Left lung (tissue), 10 donors: ENCODE results near the gene HOXA9. TPM values are rescaled to one million over a fixed set of nuclear protein-coding genes. Genes with fewer than 3 reads are reported as not detected.
A peak's percentile ranks its signal among the peaks of the same experiment; 100 is the strongest.

Source experiments
- ATAC-seq: fragments of 200-7000 bp; cut with Tn5 transposase; one replicate; pipeline ENCODE4 v1.9.1; 2020; ENCODE audit warnings: moderate library complexity
- DNase-seq, 4 donors: peaks; one replicate each; pipeline ENCODE4 v3.0.0-alpha.2; 2013 to 2020
- H3K27ac ChIP-seq, 2 donors: fragments of 200-600 bp; sonication (generic) in 1 of 2; one replicate each; pipeline versions ENCODE4 v1.5.0 to v1.8.0; 2020 to 2021
- H3K27me3 ChIP-seq, 2 donors: fragments of 200-600 bp; sonication (generic) in 1 of 2; one replicate each; pipeline versions ENCODE4 v1.5.0 to v1.8.0; 2020 to 2021
- H3K36me3 ChIP-seq, 2 donors: fragments of 200-600 bp; sonication (generic) in 1 of 2; one replicate each; pipeline versions ENCODE4 v1.5.0 to v1.8.0; 2020 to 2021
- H3K4me1 ChIP-seq, 2 donors: fragments of 200-600 bp; one replicate each; pipeline ENCODE4 v1.8.0; 2021
- H3K4me3 ChIP-seq, 2 donors: fragments of 200-600 bp; sonication (generic) in 1 of 2; one replicate each; pipeline versions ENCODE4 v1.5.0 to v1.8.0; 2020 to 2021; ENCODE audit warnings: mild to moderate bottlenecking in 1 of 2
- H3K9me3 ChIP-seq, 2 donors: fragments of 200-600 bp; sonication (generic) in 1 of 2; one replicate each; pipeline versions ENCODE4 v1.5.0 to v1.8.0; 2020 to 2021
- intact Hi-C, 2 donors: fragments of 100-400 bp; cut with DNase I; formaldehyde crosslinking; loops; one replicate each; pipeline versions ENCODE4 v1.11.2 to v1.14.2; 2022
- polyA plus RNA-seq, 6 donors: library from polyadenylated mRNA; unstranded; fragments of 120-200 nt; gene quantifications; one replicate each; pipeline ENCODE4 v1.2.1, GENCODE V29; 2013; ENCODE audit not compliant: insufficient read length in 6 of 6
- total RNA-seq, 2 donors: library from RNA; stranded (reverse); fragmentation: NEBNext Ultra II Directional; extraction: Animal tissue kit (Norgen Biotek cat#: 25700); gene quantifications; one replicate each; pipeline ENCODE4 v1.2.1, GENCODE V29; 2021
- TF ChIP-seq, protein P1 (sequence below), 2 donors: fragments of 200-600 bp; sonication (generic) in 1 of 2; IDR thresholded peaks; one replicate each; pipeline versions ENCODE4 v1.5.0 to v1.8.0; 2021; ENCODE audit warnings: antibody characterized with exemption in 2 of 2
- donor health status: DM: no; HTN: yes; CAD: no.
- donor health status: DM: no; HTN: no; CAD: no.

The HOXA9 gene
- total and polyA plus RNA-seq, 8 donors, result 0.38 to 1.4 (median 0.57) TPM

DNA sequence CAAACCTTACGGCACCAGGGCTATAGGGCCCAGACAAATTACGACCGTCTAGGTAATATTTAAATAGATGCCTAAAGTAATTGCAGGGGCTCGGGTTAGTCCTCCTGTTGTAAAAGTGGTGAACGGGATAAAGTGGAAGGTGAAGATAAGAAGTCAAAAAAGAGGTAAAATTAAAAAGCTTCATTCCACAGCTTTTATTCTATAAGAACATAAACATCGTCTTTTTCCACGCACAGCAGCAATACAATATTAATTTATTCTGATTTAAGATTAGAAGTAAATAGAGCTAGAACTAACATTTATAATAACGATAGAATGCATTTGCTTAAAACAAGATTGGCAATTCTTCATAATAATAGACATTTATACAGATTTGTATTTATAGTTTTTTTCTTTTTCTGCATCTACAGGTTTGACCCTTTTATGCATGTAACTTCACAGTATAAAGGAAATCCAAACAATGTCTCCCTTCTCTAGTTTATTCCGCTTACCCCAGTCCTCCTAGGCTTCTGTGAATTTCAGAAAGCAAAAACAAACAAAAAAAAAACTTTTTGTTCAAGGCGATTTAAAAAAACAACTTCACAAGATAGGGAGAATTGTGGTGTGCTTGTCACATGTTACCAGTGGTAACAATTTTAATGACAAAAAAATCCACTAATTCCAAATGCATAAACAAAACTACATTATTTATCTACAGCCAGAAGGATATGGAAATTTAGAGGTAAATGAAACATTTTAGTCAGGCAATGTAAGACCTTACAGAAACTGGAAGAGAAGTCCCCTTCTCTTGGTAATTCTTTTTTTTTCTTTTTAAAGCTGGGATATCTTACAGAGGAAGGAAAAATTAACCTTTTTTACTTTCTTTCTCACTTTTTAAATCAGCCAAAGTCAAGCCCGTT lies 5.3 kb upstream of the HOXA9 start:
- intact Hi-C loops, result no loop called here

DNA sequence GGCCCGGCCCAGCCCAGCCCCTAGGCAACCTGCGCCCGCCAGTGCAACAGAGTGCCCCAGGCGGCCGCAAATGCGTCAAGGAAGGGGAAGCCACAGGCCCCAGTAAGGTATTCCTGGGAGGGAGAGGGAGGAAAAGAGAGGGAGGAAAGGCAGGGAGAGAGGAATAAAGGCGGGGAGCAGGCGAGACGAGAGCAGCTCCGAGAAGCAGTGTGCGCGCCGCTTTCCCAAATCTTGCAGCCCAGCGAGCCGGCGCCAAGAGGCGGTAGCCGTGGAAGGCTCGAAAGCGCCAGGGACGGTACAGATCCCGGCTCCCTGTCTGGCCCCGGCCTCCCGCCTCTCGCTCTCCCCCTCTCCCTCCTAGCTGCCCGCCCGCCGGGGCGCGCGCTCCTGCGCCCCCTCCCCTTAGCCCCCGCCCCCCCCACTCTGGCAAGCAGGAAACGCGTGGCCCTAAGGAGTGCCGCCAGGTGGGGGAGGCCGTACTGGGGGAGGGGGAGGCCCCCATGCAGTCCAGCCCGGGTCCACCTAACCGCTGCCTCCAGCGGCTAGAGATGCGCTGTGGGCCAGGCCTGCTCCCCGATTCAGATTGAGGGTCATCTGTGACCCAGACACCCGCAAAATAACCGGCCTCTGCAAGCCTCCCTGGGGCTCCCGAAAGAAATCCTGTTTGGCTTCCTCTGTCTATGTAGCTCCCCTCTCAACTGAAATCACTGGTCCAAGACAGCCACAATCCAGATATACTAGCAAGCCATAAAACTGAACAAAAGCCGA lies 4.5 kb upstream of the HOXA9 start:
- TF ChIP-seq, protein P1, sequence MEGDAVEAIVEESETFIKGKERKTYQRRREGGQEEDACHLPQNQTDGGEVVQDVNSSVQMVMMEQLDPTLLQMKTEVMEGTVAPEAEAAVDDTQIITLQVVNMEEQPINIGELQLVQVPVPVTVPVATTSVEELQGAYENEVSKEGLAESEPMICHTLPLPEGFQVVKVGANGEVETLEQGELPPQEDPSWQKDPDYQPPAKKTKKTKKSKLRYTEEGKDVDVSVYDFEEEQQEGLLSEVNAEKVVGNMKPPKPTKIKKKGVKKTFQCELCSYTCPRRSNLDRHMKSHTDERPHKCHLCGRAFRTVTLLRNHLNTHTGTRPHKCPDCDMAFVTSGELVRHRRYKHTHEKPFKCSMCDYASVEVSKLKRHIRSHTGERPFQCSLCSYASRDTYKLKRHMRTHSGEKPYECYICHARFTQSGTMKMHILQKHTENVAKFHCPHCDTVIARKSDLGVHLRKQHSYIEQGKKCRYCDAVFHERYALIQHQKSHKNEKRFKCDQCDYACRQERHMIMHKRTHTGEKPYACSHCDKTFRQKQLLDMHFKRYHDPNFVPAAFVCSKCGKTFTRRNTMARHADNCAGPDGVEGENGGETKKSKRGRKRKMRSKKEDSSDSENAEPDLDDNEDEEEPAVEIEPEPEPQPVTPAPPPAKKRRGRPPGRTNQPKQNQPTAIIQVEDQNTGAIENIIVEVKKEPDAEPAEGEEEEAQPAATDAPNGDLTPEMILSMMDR (IDR thresholded peaks at IDR 0.05), result no peak
- intact Hi-C loops, result loop anchor here in 1 of 2 donors (10.0 kb wide), 1 partner anchor 1285 kb away; no protein-coding TSS in a partner anchor
- Histone ChIP-seq H3K9me3 (no peaks in the 10 kb centered on the region), H3K4me3 (no peak overlapping the region), H3K27ac (no peak overlapping the region), H3K36me3 (no peaks in the 10 kb centered on the region), H3K27me3 (peaks cover 100% of the 10 kb centered on the region in 2 donors), H3K4me1 (peaks cover 4 to 73% of the 10 kb centered on the region in 2 donors)
- ATAC-seq (no peak), DNase-seq (peak in 1 of 4 donors; percentile 28)

More for the DNA sequence above, 5.3 kb upstream of the HOXA9 start:
- H3K4me1 ChIP-seq, result peaks cover 0 to 64% of the 10 kb centered on the region in 2 donors
- ATAC-seq (no peak), DNase-seq (no peak)
- H3K9me3 ChIP-seq, result no peaks in the 10 kb centered on the region
- no peaks in the 10 kb centered on the region for H3K36me3 ChIP-seq
- peaks cover 100% of the 10 kb centered on the region in 2 donors for H3K27me3 ChIP-seq
- H3K4me3 ChIP-seq, result no peak overlapping the region
- TF ChIP-seq, protein P1 (IDR thresholded peaks at IDR 0.05), result no peak
- no peak overlapping the region for H3K27ac ChIP-seq

DNA sequence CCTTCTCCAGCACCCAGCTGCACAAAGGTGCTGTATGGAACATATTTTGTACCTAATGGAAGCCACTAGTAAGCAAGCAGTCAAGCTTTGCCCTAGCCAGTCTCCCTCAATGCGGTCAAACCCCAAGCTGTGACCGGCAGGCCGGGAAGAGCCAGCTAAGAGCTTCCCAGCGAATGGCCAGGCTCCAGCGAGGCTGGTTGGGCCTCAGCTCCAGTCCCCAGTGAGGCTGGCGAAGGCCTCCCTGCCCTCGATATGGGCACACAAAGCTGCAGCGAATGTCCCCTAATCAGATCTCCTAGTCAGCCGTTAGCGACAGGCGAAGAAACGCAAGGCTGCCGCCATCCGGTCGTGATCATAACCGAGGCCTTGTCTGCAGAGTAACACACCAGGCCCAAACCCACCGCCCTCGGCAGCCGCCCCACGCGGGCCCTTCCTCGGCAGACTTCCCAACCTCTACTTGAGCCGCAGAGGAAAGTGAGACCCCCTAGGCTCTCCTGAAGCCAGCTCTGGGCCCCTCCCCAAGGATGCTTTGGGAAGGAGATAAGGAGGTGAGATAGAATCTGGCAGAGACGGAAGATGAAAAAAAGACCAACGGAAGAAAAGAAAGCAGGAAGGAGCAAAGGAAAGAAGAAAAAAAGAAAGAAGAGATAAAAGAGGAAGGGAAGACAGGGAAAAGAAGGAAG lies 3.1 kb upstream of the HOXA9 start:
- DNase-seq (peak in 2 of 4 donors; percentile 37 to 76), ATAC-seq (no peak)
- Histone ChIP-seq H3K27ac (no peak overlapping the region), H3K27me3 (peaks cover 100% of the 10 kb centered on the region in 2 donors), H3K9me3 (no peaks in the 10 kb centered on the region), H3K36me3 (no peaks in the 10 kb centered on the region), H3K4me3 (no peak overlapping the region), H3K4me1 (peaks cover 4 to 76% of the 10 kb centered on the region in 2 donors)
- TF ChIP-seq, protein P1 (IDR thresholded peaks at IDR 0.05), result no peak
- intact Hi-C loops, result loop anchor here in 1 of 2 donors (10.0 kb wide), 1 partner anchor 1284 kb away; no protein-coding TSS in a partner anchor

DNA sequence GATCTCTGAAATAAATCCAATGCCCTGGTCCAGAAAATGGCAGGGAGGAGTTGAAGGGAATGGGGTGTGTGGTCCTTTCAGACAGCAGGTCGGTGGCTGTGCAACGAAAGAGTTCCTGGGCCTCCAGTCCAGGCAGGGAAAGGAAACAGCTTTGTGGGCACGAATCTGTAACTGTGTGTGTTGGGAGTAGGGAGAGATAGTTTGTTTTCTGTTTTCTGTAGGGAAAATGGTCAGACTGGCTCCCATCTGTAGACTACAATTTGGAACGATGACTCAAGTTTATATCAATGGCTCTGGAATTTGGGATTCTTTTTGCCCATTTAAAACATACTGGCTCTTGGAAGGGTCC lies 2.6 kb upstream of the HOXA9 start:
- TF ChIP-seq, protein P1 (IDR thresholded peaks at IDR 0.05), result no peak
- no peak overlapping the region for H3K27ac ChIP-seq
- DNase-seq, result no peak
- H3K27me3 ChIP-seq, result peaks cover 97 to 100% of the 10 kb centered on the region in 2 donors
- H3K4me1 ChIP-seq, result peaks cover 4 to 75% of the 10 kb centered on the region in 2 donors
- H3K9me3 ChIP-seq, result no peaks in the 10 kb centered on the region
- intact Hi-C loops, result loop anchor here in 1 of 2 donors (10.0 kb wide), 1 partner anchor 1283 kb away; no protein-coding TSS in a partner anchor
- no peak overlapping the region for H3K4me3 ChIP-seq
- no peaks in the 10 kb centered on the region for H3K36me3 ChIP-seq
- no peak for ATAC-seq
